ENCODE results near the gene LUM. TPM values are rescaled to one million over a fixed set of nuclear protein-coding genes. Genes with fewer than 3 reads are reported as not detected.

Gene LUM
- total and polyA plus RNA-seq, 2 donors from 2014 or later = 102 to 185 TPM

GRCh38 chr12:91140026-91140931 lies 29.0 kb upstream of the LUM start:
- Histone ChIP-seq H3K4me1 (ENCODE audit: control insufficient read depth in 2 of 3, insufficient read depth in 2 of 3, low read depth in 1 of 3, low read length in 3 of 3) (peaks cover 0 to 2% (median 0%) of the 10 kb centered on the region in 3 donors), H3K27ac (ENCODE audit: low read depth in 2 of 2, low read length in 2 of 2) (peak overlapping the region in 1 of 2 donors; percentile 20), H3K4me3 (ENCODE audit: low read length in 3 of 3) (no peak overlapping the region), H3K9me3 (ENCODE audit: control insufficient read depth in 2 of 3, insufficient read depth in 1 of 3, low read length in 3 of 3) (no peaks in the 10 kb centered on the region), H3K9ac (ENCODE audit: low read length in 3 of 3) (no peak overlapping the region), H3K27me3 (ENCODE audit: control insufficient read depth, insufficient read depth, low read length) (no peaks in the 10 kb centered on the region), H3K36me3 (ENCODE audit: control insufficient read depth in 2 of 3, insufficient read depth in 3 of 3, low read length in 3 of 3) (no peaks in the 10 kb centered on the region)
- DNase-seq = peak in 2 of 5 donors; percentile 36 to 72
- TF ChIP-seq CTCF (IDR thresholded peaks at IDR 0.05; ENCODE audit: borderline replicate concordance, extremely low read depth, insufficient read depth) = no peak
- no peak for FAIRE-seq
- intact Hi-C loops (cut with DNase I) = no loop called here

GRCh38 chr12:91139286-91139685 lies 28.0 kb upstream of the LUM start:
- DNase-seq (peak in 1 of 5 donors; percentile 36), FAIRE-seq (no peak)
- no peaks in the 10 kb centered on the region for H3K36me3 ChIP-seq (ENCODE audit: control insufficient read depth in 2 of 3, insufficient read depth in 3 of 3, low read length in 3 of 3)
- no peak for TF ChIP-seq CTCF (IDR thresholded peaks at IDR 0.05; ENCODE audit: borderline replicate concordance, extremely low read depth, insufficient read depth)
- no peaks in the 10 kb centered on the region for H3K27me3 ChIP-seq (ENCODE audit: control insufficient read depth, insufficient read depth, low read length)
- intact Hi-C loops (cut with DNase I) = no loop called here
- H3K9ac ChIP-seq (ENCODE audit: low read length in 3 of 3) = no peak overlapping the region
- H3K4me3 ChIP-seq (ENCODE audit: low read length in 3 of 3) = no peak overlapping the region
- no peaks in the 10 kb centered on the region for H3K9me3 ChIP-seq (ENCODE audit: control insufficient read depth in 2 of 3, insufficient read depth in 1 of 3, low read length in 3 of 3)
- peak overlapping the region in 1 of 2 donors; percentile 26 for H3K27ac ChIP-seq (ENCODE audit: low read depth in 2 of 2, low read length in 2 of 2)
- H3K4me1 ChIP-seq (ENCODE audit: control insufficient read depth in 2 of 3, insufficient read depth in 2 of 3, low read depth in 1 of 3, low read length in 3 of 3) = peaks cover 0 to 2% (median 0%) of the 10 kb centered on the region in 3 donors

GRCh38 chr12:91138337-91138920 lies 27.1 kb upstream of the LUM start:
- Histone ChIP-seq H3K9ac (ENCODE audit: low read length in 3 of 3) (no peak overlapping the region), H3K36me3 (ENCODE audit: control insufficient read depth in 2 of 3, insufficient read depth in 3 of 3, low read length in 3 of 3) (no peaks in the 10 kb centered on the region), H3K27me3 (ENCODE audit: control insufficient read depth, insufficient read depth, low read length) (no peaks in the 10 kb centered on the region), H3K4me1 (ENCODE audit: control insufficient read depth in 2 of 3, insufficient read depth in 2 of 3, low read depth in 1 of 3, low read length in 3 of 3) (peaks cover 0 to 2% (median 0%) of the 10 kb centered on the region in 3 donors), H3K9me3 (ENCODE audit: control insufficient read depth in 2 of 3, insufficient read depth in 1 of 3, low read length in 3 of 3) (no peaks in the 10 kb centered on the region), H3K27ac (ENCODE audit: low read depth in 2 of 2, low read length in 2 of 2) (no peak overlapping the region), H3K4me3 (ENCODE audit: low read length in 3 of 3) (no peak overlapping the region)
- DNase-seq (peak in 1 of 5 donors; percentile 19), FAIRE-seq (no peak)
- intact Hi-C loops (cut with DNase I) = no loop called here
- no peak for TF ChIP-seq CTCF (IDR thresholded peaks at IDR 0.05; ENCODE audit: borderline replicate concordance, extremely low read depth, insufficient read depth)

Data from kidney (tissue), 14 donors.